BLaER1 treated with 17β-estradiol and CSF1 and Interleukin-3, amounts not matched to agents 10 nM and 100 nM (cell line): ENCODE data around the gene MAGEA2.
"Not testable (repeated sequence)": the region's sequence is repeated elsewhere in the genome, so short reads cannot be mapped to it uniquely, and the experiment has no call there.

ENCODE experiments used
- H3K27ac ChIP-seq, 11 experiments: shearing (Covaris generic); formaldehyde crosslinking; 2 replicates each; pipeline ENCODE4 v1.8.1; 2022
- H3K27me3 ChIP-seq, 11 experiments: shearing (Covaris generic); formaldehyde crosslinking; 2 replicates each; pipeline ENCODE4 v1.8.1; 2022
- H3K36me3 ChIP-seq, 11 experiments: shearing (Covaris generic); formaldehyde crosslinking; 2 replicates each; pipeline ENCODE4 v1.8.1; 2022
- H3K4me1 ChIP-seq, 10 experiments: shearing (Covaris generic); formaldehyde crosslinking; 2 replicates each; pipeline ENCODE4 v1.8.1; 2022
- H3K4me2 ChIP-seq, 11 experiments: shearing (Covaris generic); formaldehyde crosslinking; 2 replicates each; pipeline ENCODE4 v1.8.1; 2022
- H3K4me3 ChIP-seq, 10 experiments: shearing (Covaris generic); formaldehyde crosslinking; 2 replicates each; pipeline ENCODE4 v1.8.1; 2022
- H3K9ac ChIP-seq, 11 experiments: shearing (Covaris generic); formaldehyde crosslinking; 2 replicates each; pipeline ENCODE4 v1.8.1; 2022
- H3K9me3 ChIP-seq, 11 experiments: shearing (Covaris generic); formaldehyde crosslinking; replicated peaks in 1 of 11; 2 replicates each; pipeline ENCODE4 v1.8.1; 2022
- H4K20me1 ChIP-seq, 11 experiments: shearing (Covaris generic); formaldehyde crosslinking; 2 replicates each; pipeline ENCODE4 v1.8.1; 2022
- Cebpa-rat ChIP-seq, 11 experiments: shearing (Covaris generic); IDR thresholded peaks; 2 replicates each; pipeline ENCODE4 v1.8.1; 2022

Gene MAGEA2, protein sequence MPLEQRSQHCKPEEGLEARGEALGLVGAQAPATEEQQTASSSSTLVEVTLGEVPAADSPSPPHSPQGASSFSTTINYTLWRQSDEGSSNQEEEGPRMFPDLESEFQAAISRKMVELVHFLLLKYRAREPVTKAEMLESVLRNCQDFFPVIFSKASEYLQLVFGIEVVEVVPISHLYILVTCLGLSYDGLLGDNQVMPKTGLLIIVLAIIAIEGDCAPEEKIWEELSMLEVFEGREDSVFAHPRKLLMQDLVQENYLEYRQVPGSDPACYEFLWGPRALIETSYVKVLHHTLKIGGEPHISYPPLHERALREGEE

DNA sequence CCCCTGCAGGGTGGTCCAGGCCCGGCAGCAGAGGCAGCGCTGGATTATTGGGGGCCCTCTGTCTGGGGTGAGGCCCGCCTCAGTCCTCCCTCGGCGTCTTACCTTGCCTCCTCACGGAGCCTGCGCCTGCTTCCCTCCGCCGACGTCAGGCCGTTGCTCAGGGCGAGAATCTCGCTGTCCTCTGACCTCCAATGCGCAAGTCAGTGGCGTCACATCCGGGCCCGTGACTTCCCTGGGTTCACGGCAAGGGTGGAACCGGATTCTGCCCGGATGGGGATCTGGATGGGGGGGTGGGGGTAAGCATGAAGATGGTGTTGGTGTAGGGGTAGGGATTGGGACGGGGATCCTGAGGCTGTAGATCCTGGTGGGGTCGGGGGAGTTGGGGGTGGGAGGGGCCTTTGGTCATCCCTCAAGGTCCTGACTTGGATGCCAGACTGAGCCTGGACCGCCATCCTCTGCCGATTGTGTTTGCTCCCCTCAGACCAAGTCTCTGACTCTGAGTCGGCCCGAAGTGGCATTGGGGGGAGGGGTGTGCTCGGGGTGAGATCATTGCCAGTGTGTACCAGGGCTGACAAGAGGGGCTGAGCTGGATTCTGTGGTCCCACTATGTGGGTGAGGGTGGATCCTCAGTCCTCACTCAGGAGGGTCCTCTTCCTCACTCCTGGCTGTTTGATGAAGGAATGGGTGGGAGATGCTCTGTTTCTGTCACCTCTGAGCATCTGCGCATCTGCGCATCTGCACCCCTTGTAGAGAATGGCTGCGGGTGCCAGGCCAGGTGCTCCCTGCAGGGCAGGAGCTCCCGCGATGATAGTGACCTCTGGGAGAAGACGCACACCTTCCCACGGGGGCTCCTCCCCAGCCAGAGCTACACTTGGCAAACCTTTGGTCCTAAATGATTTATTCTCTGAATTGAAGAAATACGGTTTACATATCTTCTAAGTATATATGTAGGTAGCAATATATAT, at the start of gene MAGEA2:
MAGEA2 (minus strand) TSS at position 157 of the 965 bp plus-strand sequence. CDS start 2,479 bp downstream, outside the sequence.
- H3K27ac ChIP-seq, H3K4me3 ChIP-seq, H4K20me1 ChIP-seq, H3K4me2 ChIP-seq, H3K27me3 ChIP-seq, H3K9ac ChIP-seq, H3K36me3 ChIP-seq, H3K4me1 ChIP-seq, H3K9me3 ChIP-seq: not testable (repeated sequence)

GRCh38 chrX:152798945-152799344, 45.3 kb upstream of the MAGEA2 start:
- peaks cover 89 to 100% (median 94%) of the 10 kb centered on the region in 11 experiments for H3K27me3 ChIP-seq
- no peak overlapping the region for H3K4me2 ChIP-seq
- H4K20me1 ChIP-seq: 0 out of 22 replicates have a peak, but pooled peaks cover 0 to 3% (median 0%) of the 10 kb centered on the region in 11 experiments
- peaks cover 0 to 4% (median 0%) of the 10 kb centered on the region in 11 experiments; a peak in 2 of 22 replicates for H3K9me3 ChIP-seq
- no peaks in the 10 kb centered on the region for H3K4me1 ChIP-seq
- H3K36me3 ChIP-seq: no peaks in the 10 kb centered on the region
- no peak overlapping the region for H3K27ac ChIP-seq
- H3K9ac ChIP-seq: no peak overlapping the region
- no peak for TF ChIP-seq Cebpa-rat (IDR thresholded peaks at IDR 0.05)
- no peak overlapping the region for H3K4me3 ChIP-seq

GRCh38 chrX:152787062-152787461, 33.4 kb upstream of the MAGEA2 start:
- not testable (repeated sequence) for H4K20me1 ChIP-seq
- peaks cover 18 to 22% (median 19%) of the 10 kb centered on the region in 11 experiments for H3K27me3 ChIP-seq

DNA sequence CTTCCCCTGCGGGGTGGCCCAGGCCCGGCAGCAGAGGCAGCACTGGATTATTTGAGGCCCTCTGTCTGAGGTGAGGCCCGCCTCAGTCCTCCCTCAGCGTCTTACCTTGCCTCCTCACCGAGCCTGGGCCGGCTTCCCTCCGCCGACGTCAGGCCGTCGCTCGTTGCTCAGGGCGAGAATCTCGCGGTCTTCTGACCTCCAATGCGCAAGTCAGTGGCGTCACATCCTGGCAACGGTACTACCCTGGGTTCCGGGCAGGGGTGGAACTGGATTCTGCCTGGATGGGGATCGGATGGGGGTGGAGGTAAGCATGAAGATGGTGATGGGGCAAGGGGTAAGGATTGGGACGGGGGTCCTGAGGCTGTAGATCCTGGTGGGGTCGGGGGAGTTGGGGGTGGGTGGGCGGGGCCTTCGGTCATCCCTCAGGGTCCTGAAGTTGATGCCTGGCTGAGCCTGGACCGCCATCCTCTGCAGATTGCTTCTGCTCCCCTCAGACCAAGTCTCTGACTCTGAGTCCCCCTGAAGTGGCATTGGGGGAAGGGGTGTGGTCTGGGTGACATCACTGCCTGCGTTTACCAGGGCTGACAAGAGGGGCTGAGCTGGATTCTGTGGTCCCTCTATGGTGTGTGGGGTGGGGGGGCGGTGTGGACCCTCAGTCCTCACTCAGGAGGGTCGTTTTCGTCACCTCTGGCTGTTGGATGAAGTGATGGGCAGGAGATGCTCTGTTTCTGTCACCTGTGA, 16.1 kb upstream of the MAGEA2 start, which contains the start of gene MAGEA6:
MAGEA6 (minus strand) TSS at position 141 of the 741 bp plus-strand sequence. CDS start 2,039 bp downstream, outside the sequence.
- H3K9ac ChIP-seq, H3K4me2 ChIP-seq, H3K36me3 ChIP-seq, H3K4me3 ChIP-seq, H3K4me1 ChIP-seq, H4K20me1 ChIP-seq, H3K27me3 ChIP-seq, H3K9me3 ChIP-seq, H3K27ac ChIP-seq: not testable (repeated sequence)

More at GRCh38 chrX:152787062-152787461, 33.4 kb upstream of the MAGEA2 start:
- H3K36me3 ChIP-seq, H3K9ac ChIP-seq, H3K27ac ChIP-seq, H3K4me3 ChIP-seq, H3K9me3 ChIP-seq, H3K4me1 ChIP-seq, H3K4me2 ChIP-seq: not testable (repeated sequence)

DNA sequence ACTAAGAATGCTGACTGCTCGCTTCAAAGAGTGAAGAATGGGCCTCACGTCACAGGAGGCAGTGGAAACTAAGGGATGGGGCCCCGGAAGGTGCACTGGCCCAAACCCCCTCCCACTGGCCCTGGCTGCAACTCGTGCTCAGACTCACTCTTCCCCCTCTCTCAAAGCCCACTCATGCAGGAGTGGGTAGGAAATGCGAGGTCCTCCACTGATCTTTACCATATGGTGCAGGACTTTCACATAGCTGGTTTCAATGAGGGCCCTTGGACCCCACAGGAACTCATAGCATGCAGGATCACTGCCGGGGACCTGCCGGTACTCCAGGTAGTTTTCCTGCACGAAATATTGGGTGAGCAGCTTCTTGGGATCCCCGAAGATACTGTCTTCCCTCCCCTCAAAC, 12.9 kb upstream of the MAGEA2 start:
- H3K9ac ChIP-seq, H4K20me1 ChIP-seq, H3K4me3 ChIP-seq, H3K4me1 ChIP-seq, H3K27ac ChIP-seq, H3K4me2 ChIP-seq, H3K9me3 ChIP-seq, H3K36me3 ChIP-seq: not testable (repeated sequence)
- peaks cover 0 to 10% (median 6%) of the 10 kb centered on the region in 11 experiments; a peak in 12 of 22 replicates for H3K27me3 ChIP-seq

- not testable (repeated sequence) for H3K27ac ChIP-seq, H3K9me3 ChIP-seq, H3K9ac ChIP-seq, H3K4me2 ChIP-seq, H3K36me3 ChIP-seq, H3K4me1 ChIP-seq, H3K4me3 ChIP-seq, H4K20me1 ChIP-seq
- H3K27me3 ChIP-seq: peaks cover 0 to 15% (median 4%) of the 10 kb centered on the region in 11 experiments; a peak in 15 of 22 replicates
Measured at GRCh38 chrX:152761582-152761981, 7.9 kb upstream of the MAGEA2 start.

DNA sequence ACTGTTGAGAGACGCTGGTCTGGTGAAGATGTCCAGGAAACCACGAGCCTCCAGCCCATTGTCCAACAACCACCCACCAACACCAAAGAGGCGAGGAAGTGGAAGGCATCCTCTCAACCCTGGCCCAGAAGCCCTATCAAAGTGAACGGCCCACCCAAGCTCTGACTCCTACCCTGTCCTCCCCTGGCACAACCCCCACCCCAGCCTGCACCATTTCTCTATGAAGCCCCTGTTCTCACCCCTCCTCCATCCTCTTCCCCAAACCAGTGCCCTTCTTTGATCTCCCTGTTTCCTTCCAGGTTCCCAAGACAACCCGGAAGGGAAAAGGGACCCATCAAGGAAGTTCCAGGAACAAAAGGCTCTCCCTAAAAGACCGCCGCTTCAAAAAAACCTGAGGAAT, 5.9 kb upstream of the MAGEA2 start:
- H3K9me3 ChIP-seq, H3K4me2 ChIP-seq, H3K36me3 ChIP-seq, H3K4me1 ChIP-seq, H3K4me3 ChIP-seq, H3K9ac ChIP-seq, H4K20me1 ChIP-seq, H3K27ac ChIP-seq: not testable (repeated sequence)
- peaks cover 0 to 12% (median 4%) of the 10 kb centered on the region in 11 experiments; a peak in 10 of 22 replicates for H3K27me3 ChIP-seq

DNA sequence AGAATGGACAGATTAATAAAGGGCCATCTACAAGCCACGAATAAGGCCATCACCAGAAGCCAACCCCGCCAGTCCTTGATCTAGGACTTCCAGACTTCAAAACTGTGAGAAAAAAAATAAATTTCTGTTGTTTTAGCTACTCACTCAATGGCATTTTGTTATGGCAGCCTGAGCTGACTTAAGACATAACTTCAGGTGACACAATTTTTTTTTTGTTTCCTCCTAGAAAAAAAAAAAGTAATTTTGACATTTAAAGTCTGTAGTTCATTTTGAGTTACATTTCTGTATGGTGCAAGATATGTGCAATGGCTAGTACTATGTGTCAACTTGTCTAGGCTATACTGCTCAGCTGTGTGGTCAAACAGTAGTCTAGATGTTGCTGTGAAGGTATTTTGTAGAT, 5.3 kb upstream of the MAGEA2 start, which contains the start of gene CSAG3:
CSAG3 (plus strand) TSS at position 301 of the 400 bp plus-strand sequence.
- H3K27ac ChIP-seq, H3K4me1 ChIP-seq, H4K20me1 ChIP-seq, H3K9ac ChIP-seq, H3K4me2 ChIP-seq, H3K9me3 ChIP-seq, H3K4me3 ChIP-seq, H3K36me3 ChIP-seq: not testable (repeated sequence)
- peaks cover 0 to 12% (median 4%) of the 10 kb centered on the region in 11 experiments; a peak in 10 of 22 replicates for H3K27me3 ChIP-seq

DNA sequence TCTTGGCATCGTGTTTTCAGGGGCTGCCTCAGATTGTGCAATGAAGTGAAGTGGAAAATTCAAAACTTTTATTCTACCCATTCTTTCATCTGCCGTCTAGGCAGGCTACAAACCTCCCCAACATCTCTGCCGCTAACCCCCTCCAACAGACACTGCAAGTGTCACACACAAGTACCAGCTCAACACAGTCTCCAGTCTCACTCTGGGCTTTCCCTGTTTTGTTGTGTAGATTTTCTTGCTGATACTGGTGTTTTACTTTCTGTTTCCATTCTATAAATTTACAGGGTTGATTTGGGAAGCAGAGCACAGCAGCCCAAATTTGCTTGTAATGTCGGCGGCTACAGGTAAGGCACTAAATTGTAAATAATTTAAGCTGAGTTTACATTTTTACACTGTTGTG, 1.2 kb upstream of the MAGEA2 start:
- H3K4me2 ChIP-seq, H4K20me1 ChIP-seq, H3K36me3 ChIP-seq, H3K27ac ChIP-seq, H3K9ac ChIP-seq, H3K9me3 ChIP-seq, H3K4me1 ChIP-seq, H3K4me3 ChIP-seq, H3K27me3 ChIP-seq: not testable (repeated sequence)
